HG02588 (cell line): ENCODE results near the gene PCSK9.
"Not testable (repeated sequence)": the region's sequence is repeated elsewhere in the genome, so short reads cannot be mapped to it uniquely, and the experiment has no call there.

Source experiments
- ATAC-seq: cut with Tn5 transposase; IDR thresholded peaks from one replicate; pipeline ENCODE4 v1.9.1; 2021; ENCODE audit warnings: mild to moderate bottlenecking, moderate library complexity; ENCODE audit not compliant: unreplicated experiment

Gene PCSK9

GRCh38 chr1:55073187-55073916, 34.0 kb downstream of the PCSK9 start:
- ATAC-seq, result no peak

GRCh38 chr1:55074455-55074854, 35.1 kb downstream of the PCSK9 start:
- ATAC-seq, result no peak

GRCh38 chr1:55076356-55076755, 37.0 kb downstream of the PCSK9 start:
- ATAC-seq, result no peak

GRCh38 chr1:55078470-55078869, 39.1 kb downstream of the PCSK9 start:
- ATAC-seq, result no peak

GRCh38 chr1:55079651-55080050, 40.3 kb downstream of the PCSK9 start:
- ATAC-seq, result no peak

GRCh38 chr1:55081188-55081904, 42.0 kb downstream of the PCSK9 start:
- no peak for ATAC-seq

GRCh38 chr1:55081905-55082296, 42.6 kb downstream of the PCSK9 start:
- no peak for ATAC-seq

- ATAC-seq, result no peak
Observed at GRCh38 chr1:55084257-55084656, 44.9 kb downstream of the PCSK9 start.

GRCh38 chr1:55087439-55087838, 48.1 kb downstream of the PCSK9 start:
- ATAC-seq, result no peak

GRCh38 chr1:55088413-55088812, 49.1 kb downstream of the PCSK9 start:
- ATAC-seq, result no peak

- no peak for ATAC-seq
Observed at GRCh38 chr1:55089683-55090082, 50.3 kb downstream of the PCSK9 start.

GRCh38 chr1:55092475-55092874, 53.1 kb downstream of the PCSK9 start:
- ATAC-seq, result no peak

GRCh38 chr1:55095095-55095494, 55.7 kb downstream of the PCSK9 start:
- no peak for ATAC-seq

- no peak for ATAC-seq
Observed at GRCh38 chr1:55103891-55104290, 64.5 kb downstream of the PCSK9 start.

GRCh38 chr1:55107101-55107500, 67.8 kb downstream of the PCSK9 start:
- ATAC-seq, result no peak

GRCh38 chr1:55109005-55109404, 69.7 kb downstream of the PCSK9 start:
- not testable (repeated sequence) for ATAC-seq
